Skeletal muscle tissue (tissue), 4 donors: ENCODE data around the gene CORIN. TPM values are rescaled to one million over a fixed set of nuclear protein-coding genes. Genes with fewer than 3 reads are reported as not detected.

Source experiments
- H3K27ac ChIP-seq: one replicate; pipeline ENCODE4 v1.7.0; 2013; ENCODE audit warnings: mild to moderate bottlenecking, low read depth, low read length, inconsistent platforms
- H3K27me3 ChIP-seq, 3 donors: one replicate each; pipeline ENCODE4 v1.7.0; 2013; ENCODE audit warnings: low read length in 3 of 3; ENCODE audit not compliant: control insufficient read depth in 3 of 3, insufficient read depth in 3 of 3
- H3K36me3 ChIP-seq, 3 donors: one replicate each; pipeline ENCODE4 v1.7.0; 2013; ENCODE audit warnings: low read length in 3 of 3; ENCODE audit not compliant: control insufficient read depth in 3 of 3, insufficient read depth in 3 of 3
- H3K4me1 ChIP-seq, 3 donors: one replicate each; pipeline ENCODE4 v1.7.0; 2013; ENCODE audit warnings: low read length in 3 of 3, mild to moderate bottlenecking in 3 of 3; ENCODE audit not compliant: control insufficient read depth in 3 of 3, insufficient read depth in 3 of 3
- H3K4me3 ChIP-seq, 3 donors: one replicate each; pipeline ENCODE4 v1.7.0; 2013; ENCODE audit warnings: low read length in 3 of 3
- H3K9ac ChIP-seq, 3 donors: one replicate each; pipeline ENCODE4 v1.7.0; 2013; ENCODE audit warnings: low read length in 3 of 3, mild to moderate bottlenecking in 3 of 3, moderate library complexity in 2 of 3, low read depth in 1 of 3
- H3K9me3 ChIP-seq, 3 donors: one replicate each; pipeline ENCODE4 v1.7.0; 2013; ENCODE audit warnings: low read length in 3 of 3; ENCODE audit not compliant: control insufficient read depth in 3 of 3
- total RNA-seq: library from RNA; depleted of rRNA; stranded (reverse); fragments of >200 nt; gene quantifications from one replicate; pipeline ENCODE4 v1.2.3, GENCODE V29; 2014
- donor health status: Osteomylitis.

Gene CORIN
- total RNA-seq, 1 donor from 2014 or later, result 2.1 TPM

GRCh38 chr4:47836641-47837093 lies 1.2 kb downstream of the CORIN start:
- peaks cover 18 to 21% (median 20%) of the 10 kb centered on the region in 3 donors for H3K4me1 ChIP-seq
- peak overlapping the region; percentile 67 to 68 (median 68) for H3K4me3 ChIP-seq
- peaks cover 3 to 23% (median 16%) of the 10 kb centered on the region in 3 donors for H3K27me3 ChIP-seq
- no peak overlapping the region for H3K27ac ChIP-seq
- no peaks in the 10 kb centered on the region for H3K36me3 ChIP-seq
- peaks cover 0 to 5% (median 4%) of the 10 kb centered on the region in 3 donors for H3K9me3 ChIP-seq
- peak overlapping the region; percentile 15 to 76 (median 54) for H3K9ac ChIP-seq

GRCh38 chr4:47835494-47835893 lies 2.4 kb downstream of the CORIN start:
- Histone ChIP-seq H3K27me3 (peaks cover 3 to 23% (median 16%) of the 10 kb centered on the region in 3 donors), H3K9ac (no peak overlapping the region), H3K4me1 (peaks cover 20 to 33% (median 25%) of the 10 kb centered on the region in 3 donors), H3K27ac (no peak overlapping the region), H3K36me3 (no peaks in the 10 kb centered on the region), H3K9me3 (peaks cover 0 to 5% (median 4%) of the 10 kb centered on the region in 3 donors), H3K4me3 (no peak overlapping the region)

GRCh38 chr4:47831026-47831679 lies 6.7 kb downstream of the CORIN start:
- Histone ChIP-seq H3K27me3 (peaks cover 0 to 14% (median 6%) of the 10 kb centered on the region in 3 donors), H3K36me3 (no peaks in the 10 kb centered on the region), H3K9ac (no peak overlapping the region), H3K27ac (no peak overlapping the region), H3K4me3 (no peak overlapping the region), H3K4me1 (peaks cover 6 to 20% (median 12%) of the 10 kb centered on the region in 3 donors), H3K9me3 (peaks cover 0 to 5% (median 4%) of the 10 kb centered on the region in 3 donors)

- Histone ChIP-seq H3K4me3 (no peak overlapping the region), H3K36me3 (no peaks in the 10 kb centered on the region), H3K27me3 (peaks cover 0 to 8% (median 6%) of the 10 kb centered on the region in 3 donors), H3K9ac (no peak overlapping the region), H3K9me3 (peaks cover 0 to 5% (median 4%) of the 10 kb centered on the region in 3 donors), H3K4me1 (peaks cover 0 to 13% (median 7%) of the 10 kb centered on the region in 3 donors), H3K27ac (no peak overlapping the region)
These were observed 7.4 kb downstream of the CORIN start for GRCh38 chr4:47830265-47831025.

GRCh38 chr4:47829438-47829837 lies 8.4 kb downstream of the CORIN start:
- Histone ChIP-seq H3K4me1 (peaks cover 5 to 19% (median 7%) of the 10 kb centered on the region in 3 donors), H3K4me3 (no peak overlapping the region), H3K36me3 (no peaks in the 10 kb centered on the region), H3K9ac (no peak overlapping the region), H3K9me3 (peaks cover 0 to 5% (median 4%) of the 10 kb centered on the region in 3 donors), H3K27me3 (peaks cover 0 to 3% (median 0%) of the 10 kb centered on the region in 3 donors), H3K27ac (no peak overlapping the region)

GRCh38 chr4:47827343-47828047 lies 10.4 kb downstream of the CORIN start:
- no peak overlapping the region for H3K27ac ChIP-seq

GRCh38 chr4:47824840-47825239 lies 13.0 kb downstream of the CORIN start:
- H3K27ac ChIP-seq, result peak overlapping the region; percentile 39
- H3K9ac ChIP-seq, result peak overlapping the region; percentile 9 to 51 (median 50)
- peak overlapping the region; percentile 2 to 30 (median 19) for H3K4me3 ChIP-seq

More at GRCh38 chr4:47827343-47828047, 10.4 kb downstream of the CORIN start:
- Histone ChIP-seq H3K4me3 (no peak overlapping the region), H3K27me3 (no peaks in the 10 kb centered on the region), H3K9me3 (no peaks in the 10 kb centered on the region), H3K36me3 (no peaks in the 10 kb centered on the region), H3K4me1 (peaks cover 5 to 23% (median 7%) of the 10 kb centered on the region in 3 donors), H3K9ac (no peak overlapping the region)

GRCh38 chr4:47819178-47819577 lies 18.7 kb downstream of the CORIN start:
- Histone ChIP-seq H3K9me3 (no peaks in the 10 kb centered on the region), H3K27me3 (peaks cover 0 to 2% (median 0%) of the 10 kb centered on the region in 3 donors), H3K4me3 (no peak overlapping the region), H3K36me3 (no peaks in the 10 kb centered on the region), H3K4me1 (peaks cover 0 to 1% (median 0%) of the 10 kb centered on the region in 3 donors), H3K9ac (no peak overlapping the region), H3K27ac (no peak overlapping the region)

More at GRCh38 chr4:47824840-47825239, 13.0 kb downstream of the CORIN start:
- H3K4me1 ChIP-seq, result peaks cover 0 to 12% (median 5%) of the 10 kb centered on the region in 3 donors
- H3K9me3 ChIP-seq, result no peaks in the 10 kb centered on the region
- H3K27me3 ChIP-seq, result no peaks in the 10 kb centered on the region
- H3K36me3 ChIP-seq, result no peaks in the 10 kb centered on the region

GRCh38 chr4:47817275-47817674 lies 20.6 kb downstream of the CORIN start:
- Histone ChIP-seq H3K4me1 (no peaks in the 10 kb centered on the region), H3K27ac (no peak overlapping the region), H3K9me3 (no peaks in the 10 kb centered on the region), H3K36me3 (no peaks in the 10 kb centered on the region), H3K27me3 (peaks cover 0 to 2% (median 0%) of the 10 kb centered on the region in 3 donors), H3K9ac (no peak overlapping the region), H3K4me3 (no peak overlapping the region)
